Fibroblast of mammary gland (primary cell): Measurements from ENCODE around the gene GRM7.

ENCODE experiments used
- DNase-seq: peaks from one replicate; pipeline ENCODE4 v3.0.0-alpha.2; 2010; ENCODE audit warnings: low read depth
- H3K4me3 ChIP-seq: 2 replicates; pipeline ENCODE4 v1.5.1; 2011; ENCODE audit warnings: low read depth, mild to moderate bottlenecking, low read length, moderate library complexity; ENCODE audit not compliant: control insufficient read depth
- CTCF ChIP-seq: conservative IDR thresholded peaks from 2 replicates; pipeline ENCODE4 v1.5.1; 2011; ENCODE audit warnings: low read depth, low read length, inconsistent platforms; ENCODE audit not compliant: control insufficient read depth, insufficient read depth

Gene GRM7

DNA sequence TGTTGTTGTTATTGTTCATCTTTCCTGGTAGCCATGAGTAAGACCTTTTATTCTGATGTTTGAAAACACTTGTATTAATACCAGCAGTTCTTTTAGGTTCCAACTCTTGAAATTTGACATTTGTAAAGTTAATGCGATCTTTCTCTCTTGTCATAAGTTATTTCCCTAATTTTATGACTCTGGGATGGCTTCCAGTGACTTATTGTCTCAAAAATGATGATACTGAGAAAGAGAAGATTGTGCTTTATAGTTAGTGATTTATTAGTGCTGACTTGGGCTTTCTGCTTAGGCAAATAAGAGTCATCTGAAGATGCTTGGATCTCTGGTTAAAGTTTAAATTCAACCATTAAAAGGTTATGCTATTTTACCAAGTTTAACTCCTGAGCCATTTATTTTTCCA, 715.2 kb downstream of the GRM7 start:
- no peak overlapping the region for H3K4me3 ChIP-seq
- no peak for TF ChIP-seq CTCF
- DNase-seq = no peak

DNA sequence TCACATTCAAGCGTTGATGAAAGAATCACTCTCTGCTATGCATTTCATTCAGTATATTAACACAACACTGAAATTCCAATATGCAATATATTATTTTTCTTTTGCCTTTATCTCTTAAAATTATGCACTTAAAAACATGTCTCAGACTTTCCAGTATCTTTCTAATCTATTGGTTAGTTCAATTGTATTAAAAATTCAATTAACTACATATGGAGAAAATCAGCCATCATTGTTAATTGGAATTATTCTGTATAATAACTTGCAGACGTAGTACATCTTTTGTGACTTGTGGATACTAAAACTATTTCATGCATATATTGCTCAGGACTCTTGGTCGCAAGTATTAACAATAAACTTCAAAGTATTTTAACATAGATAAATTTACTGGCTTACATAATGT, 715.6 kb downstream of the GRM7 start:
- TF ChIP-seq CTCF = no peak
- no peak overlapping the region for H3K4me3 ChIP-seq
- no peak for DNase-seq

DNA sequence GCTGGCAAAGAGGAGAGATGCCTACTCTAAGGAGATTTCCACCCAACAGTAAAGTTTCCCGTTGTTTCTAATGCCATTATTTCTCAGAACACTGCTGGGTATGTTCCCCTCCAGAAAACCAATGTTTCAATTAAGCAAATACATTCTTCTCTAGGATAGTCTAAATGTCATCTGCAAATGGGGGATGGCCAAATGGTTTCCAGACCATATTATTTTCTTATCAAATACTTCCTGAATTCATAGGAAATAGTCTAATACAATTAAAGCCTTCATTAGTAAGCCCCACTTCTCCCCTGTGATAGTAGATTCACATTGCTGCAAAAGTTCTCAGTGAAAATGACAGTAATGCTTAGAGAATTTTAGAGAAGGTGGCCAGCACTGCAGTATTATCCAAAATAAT, 716.6 kb downstream of the GRM7 start:
- TF ChIP-seq CTCF = no peak
- DNase-seq = no peak
- no peak overlapping the region for H3K4me3 ChIP-seq

DNA sequence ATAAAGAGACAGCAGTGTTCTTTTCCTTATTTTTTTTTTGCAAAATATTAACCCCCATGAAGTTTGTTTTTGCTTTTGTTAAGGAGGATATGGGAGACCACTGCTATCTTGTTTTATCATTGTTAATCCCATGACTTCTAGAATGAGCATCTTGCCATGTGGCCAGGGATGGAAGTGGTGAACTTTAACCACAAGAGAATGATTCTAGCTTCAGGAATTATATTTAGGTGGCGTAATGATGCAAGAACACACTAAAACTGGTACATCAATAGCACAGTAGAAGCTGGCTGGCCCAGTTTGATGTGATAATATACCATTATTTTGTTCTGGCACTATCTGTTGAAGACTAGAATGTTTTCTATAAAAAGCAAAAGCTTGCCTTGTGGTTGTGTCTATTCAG, 720.9 kb downstream of the GRM7 start:
- H3K4me3 ChIP-seq = no peak overlapping the region
- no peak for TF ChIP-seq CTCF
- DNase-seq = no peak

DNA sequence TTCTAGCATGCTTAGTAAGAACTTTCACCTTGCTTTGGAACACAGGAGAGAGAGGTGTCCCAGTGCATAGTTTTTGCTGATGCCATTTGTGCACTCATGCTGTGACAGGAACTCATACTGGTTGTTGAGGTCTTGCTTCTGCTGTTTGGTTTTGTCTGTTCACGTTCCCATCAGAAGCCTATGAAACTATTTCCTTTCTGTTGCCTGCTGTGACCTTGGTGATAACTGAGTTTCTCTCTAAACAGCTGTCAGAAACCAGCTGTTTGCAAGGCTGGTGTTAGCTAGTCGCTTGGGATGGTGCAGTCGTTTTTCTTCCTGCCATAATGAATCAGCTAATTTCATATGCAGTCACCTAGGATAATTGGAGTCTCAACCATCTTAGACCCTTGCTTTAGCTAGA, 724.1 kb downstream of the GRM7 start:
- DNase-seq = no peak
- no peak overlapping the region for H3K4me3 ChIP-seq
- no peak for TF ChIP-seq CTCF

DNA sequence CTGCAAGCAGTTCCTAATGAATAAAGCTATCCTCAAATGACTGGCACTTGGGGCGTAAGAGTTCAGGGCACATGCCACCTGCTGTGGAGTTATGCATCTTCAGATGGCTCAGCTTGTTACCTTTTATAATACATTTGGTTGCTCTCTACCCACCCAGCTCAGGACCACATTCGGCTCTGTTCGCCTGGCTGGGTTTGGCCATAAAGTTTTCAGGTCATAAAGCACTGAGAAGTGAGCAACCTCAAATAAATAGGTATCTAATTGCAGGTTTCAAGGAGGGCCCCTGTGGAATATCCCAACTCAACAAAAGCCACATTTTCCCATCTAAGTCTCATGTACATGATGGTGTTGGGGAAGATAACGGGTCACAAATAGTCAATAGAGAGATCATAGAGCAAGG, 727.3 kb downstream of the GRM7 start:
- H3K4me3 ChIP-seq = no peak overlapping the region
- no peak for DNase-seq
- TF ChIP-seq CTCF = no peak

GRCh38 chr3:7589526-7589925, 728.6 kb downstream of the GRM7 start:
- TF ChIP-seq CTCF = no peak
- DNase-seq = no peak
- no peak overlapping the region for H3K4me3 ChIP-seq
